ENCODE measurements around the gene S100Z. TPM values are rescaled to one million over a fixed set of nuclear protein-coding genes. Genes with fewer than 3 reads are reported as not detected.
"Not testable (repeated sequence)": the region's sequence is repeated elsewhere in the genome, so short reads cannot be mapped to it uniquely, and the experiment has no call there.

The S100Z gene
- not detected for total RNA-seq
- long read RNA-seq = 0 reads

- intact Hi-C loops (cut with DNase I) = no loop called here
- DNase-seq = no peak
- no peak for ATAC-seq
Measured at GRCh38 chr5:76849419-76850291, at the start of gene S100Z. TSS of gene S100Z (plus strand) at chr5:76850014. CDS start at chr5:76875360, 25,346 bp downstream.

- DNase-seq = no peak
- intact Hi-C loops (cut with DNase I) = no loop called here
- ATAC-seq = no peak
Measured at GRCh38 chr5:76800579-76800978, 49.2 kb upstream of the S100Z start.

GRCh38 chr5:76801159-76801802, 48.5 kb upstream of the S100Z start:
- intact Hi-C loops (cut with DNase I) = no loop called here
- peak; percentile 71 to 88 for ATAC-seq
- peak; percentile 78 for DNase-seq

- intact Hi-C loops (cut with DNase I) = no loop called here
- DNase-seq (no peak), ATAC-seq (peak; percentile 23 to 47)
Measured at GRCh38 chr5:76801803-76802195, 48.0 kb upstream of the S100Z start.

- ATAC-seq = no peak
- DNase-seq = no peak
Measured at GRCh38 chr5:76804266-76804665, 45.5 kb upstream of the S100Z start.

GRCh38 chr5:76805821-76806505, 43.9 kb upstream of the S100Z start:
- ATAC-seq = peak in 1 of 2 donors; percentile 73
- no peak for DNase-seq
- intact Hi-C loops (cut with DNase I) = no loop called here

More at GRCh38 chr5:76804266-76804665, 45.5 kb upstream of the S100Z start:
- intact Hi-C loops (cut with DNase I) = no loop called here

GRCh38 chr5:76807296-76807695, 42.5 kb upstream of the S100Z start:
- DNase-seq (no peak), ATAC-seq (peak in 1 of 2 donors; percentile 75)
- intact Hi-C loops (cut with DNase I) = no loop called here

- intact Hi-C loops (cut with DNase I) = no loop called here
- no peak for DNase-seq
- no peak for ATAC-seq
Measured at GRCh38 chr5:76808141-76808691, 41.6 kb upstream of the S100Z start.

- ATAC-seq (no peak), DNase-seq (no peak)
- intact Hi-C loops (cut with DNase I) = no loop called here
Measured at GRCh38 chr5:76809141-76809540, 40.7 kb upstream of the S100Z start.

- DNase-seq (no peak), ATAC-seq (no peak)
- intact Hi-C loops (cut with DNase I) = no loop called here
Measured at GRCh38 chr5:76810236-76810635, 39.6 kb upstream of the S100Z start.

GRCh38 chr5:76811214-76811613, 38.6 kb upstream of the S100Z start:
- ATAC-seq (no peak), DNase-seq (no peak)
- intact Hi-C loops (cut with DNase I) = no loop called here

GRCh38 chr5:76812209-76812608, 37.6 kb upstream of the S100Z start:
- intact Hi-C loops (cut with DNase I); DNase-seq; ATAC-seq: not testable (repeated sequence)

GRCh38 chr5:76813982-76814562, 35.7 kb upstream of the S100Z start:
- DNase-seq (no peak), ATAC-seq (no peak)
- intact Hi-C loops (cut with DNase I) = no loop called here

- intact Hi-C loops (cut with DNase I) = no loop called here
- no peak for ATAC-seq
- no peak for DNase-seq
Measured at GRCh38 chr5:76816110-76816831, 33.5 kb upstream of the S100Z start.

GRCh38 chr5:76818844-76819831, 30.7 kb upstream of the S100Z start, which contains the start of gene F2RL1:
TSS of gene F2RL1 (plus strand) at chr5:76819030. CDS start at chr5:76819183, 153 bp downstream.
- peak; percentile 76 to 91 for ATAC-seq
- intact Hi-C loops (cut with DNase I) = no loop called here
- peak; percentile 61 for DNase-seq

- ATAC-seq (peak; percentile 16 to 22), DNase-seq (peak; percentile 28)
- intact Hi-C loops (cut with DNase I) = no loop called here
Measured at GRCh38 chr5:76819851-76820525, 29.8 kb upstream of the S100Z start.

GRCh38 chr5:76820526-76820890, 29.3 kb upstream of the S100Z start:
- no peak for ATAC-seq
- intact Hi-C loops (cut with DNase I) = no loop called here
- DNase-seq = no peak
